Progenitor cell of endocrine pancreas (in vitro differentiated cells): ENCODE data around the gene LGI1. TPM values are rescaled to one million over a fixed set of nuclear protein-coding genes. Genes with fewer than 3 reads are reported as not detected.

Experiments
- DNase-seq: peaks from one replicate; pipeline ENCODE4 v3.0.0; 2021; ENCODE audit warnings: low spot score; ENCODE audit not compliant: unreplicated experiment
- H3K27ac Mint-ChIP-seq: 2 replicates; pipeline ENCODE4 v1.8.0; 2021; ENCODE audit warnings: mild to moderate bottlenecking, moderate library complexity, mixed read lengths
- H3K27me3 Mint-ChIP-seq: 2 replicates; pipeline ENCODE4 v1.8.0; 2021; ENCODE audit warnings: mixed read lengths
- H3K36me3 Mint-ChIP-seq: 2 replicates; pipeline ENCODE4 v1.8.0; 2022; ENCODE audit warnings: mixed read lengths; ENCODE audit not compliant: insufficient read depth
- H3K4me1 Mint-ChIP-seq: 2 replicates; pipeline ENCODE4 v1.8.0; 2021; ENCODE audit warnings: low read depth, mixed read lengths
- H3K4me3 Mint-ChIP-seq: 2 replicates; pipeline ENCODE4 v1.8.0; 2021; ENCODE audit warnings: low read depth, mild to moderate bottlenecking, moderate library complexity, mixed read lengths
- H3K9me3 Mint-ChIP-seq: 2 replicates; pipeline ENCODE4 v1.8.0; 2021; ENCODE audit warnings: low read depth, mixed read lengths
- CTCF ChIP-seq: fragments of 200-600 bp; sonication (generic); IDR thresholded peaks from one replicate; pipeline ENCODE4 v1.5.0; 2021; ENCODE audit warnings: antibody characterized with exemption, mild to moderate bottlenecking; ENCODE audit not compliant: unreplicated experiment
- total RNA-seq: library from RNA; stranded (reverse); gene quantifications from 2 replicates; pipeline ENCODE4 v1.2.1, GENCODE V29; 2021

LGI1 gene
- total RNA-seq, 1 donor from 2014 or later, result not detected

GRCh38 chr10:93758891-93759410 lies 1.2 kb downstream of the LGI1 start:
- Mint-ChIP-seq H3K4me1 (peaks cover 28% of the 10 kb centered on the region), H3K9me3 (no peaks in the 10 kb centered on the region), H3K27ac (no peak overlapping the region), H3K27me3 (peaks cover 54% of the 10 kb centered on the region), H3K36me3 (no peaks in the 10 kb centered on the region), H3K4me3 (no peak overlapping the region)
- TF ChIP-seq CTCF, result no peak
- DNase-seq, result no peak

GRCh38 chr10:93760490-93760889 lies 2.8 kb downstream of the LGI1 start:
- Mint-ChIP-seq H3K27ac (no peak overlapping the region), H3K4me3 (no peak overlapping the region), H3K9me3 (no peaks in the 10 kb centered on the region), H3K27me3 (peaks cover 47% of the 10 kb centered on the region), H3K4me1 (peaks cover 28% of the 10 kb centered on the region), H3K36me3 (no peaks in the 10 kb centered on the region)
- no peak for TF ChIP-seq CTCF
- no peak for DNase-seq

- no peak for TF ChIP-seq CTCF
- H3K27ac Mint-ChIP-seq, result no peak overlapping the region
- no peak overlapping the region for H3K4me3 Mint-ChIP-seq
- DNase-seq, result peak; percentile 23
- peaks cover 21% of the 10 kb centered on the region for H3K4me1 Mint-ChIP-seq
- H3K36me3 Mint-ChIP-seq, result no peaks in the 10 kb centered on the region
- no peaks in the 10 kb centered on the region for H3K9me3 Mint-ChIP-seq
- H3K27me3 Mint-ChIP-seq, result peaks cover 30% of the 10 kb centered on the region
Observed at GRCh38 chr10:93762979-93763391, 5.2 kb downstream of the LGI1 start.

- no peak for TF ChIP-seq CTCF
- no peaks in the 10 kb centered on the region for H3K36me3 Mint-ChIP-seq
- H3K27me3 Mint-ChIP-seq, result peaks cover 12% of the 10 kb centered on the region
- no peak for DNase-seq
- peaks cover 10% of the 10 kb centered on the region for H3K4me1 Mint-ChIP-seq
- no peak overlapping the region for H3K27ac Mint-ChIP-seq
- H3K9me3 Mint-ChIP-seq, result no peaks in the 10 kb centered on the region
- no peak overlapping the region for H3K4me3 Mint-ChIP-seq
Observed at GRCh38 chr10:93766918-93767317, 9.2 kb downstream of the LGI1 start.

GRCh38 chr10:93767724-93768399 lies 10.1 kb downstream of the LGI1 start:
- Mint-ChIP-seq H3K27me3 (peaks cover 9% of the 10 kb centered on the region), H3K4me1 (peaks cover 9% of the 10 kb centered on the region), H3K36me3 (no peaks in the 10 kb centered on the region), H3K4me3 (no peak overlapping the region), H3K9me3 (no peaks in the 10 kb centered on the region), H3K27ac (no peak overlapping the region)
- DNase-seq, result no peak
- no peak for TF ChIP-seq CTCF
